SK-N-SH (cell line): Measurements from ENCODE around the gene GMCL1.

ENCODE experiments used
- EP300 ChIP-seq, 2 experiments: IDR thresholded peaks; 2 replicates each; pipeline versions ENCODE4 v1.4.0 to v1.6.1; 2012; ENCODE audit warnings: borderline replicate concordance in 1 of 2, low read depth in 1 of 2, low read length in 1 of 2
- FOXM1 ChIP-seq: IDR thresholded peaks from 2 replicates; pipeline ENCODE4 v1.4.0; 2012; ENCODE audit warnings: low read depth, mild to moderate bottlenecking
- GABPA ChIP-seq: IDR thresholded peaks from 2 replicates; pipeline ENCODE4 v1.4.0; 2012; ENCODE audit warnings: low read depth, mild to moderate bottlenecking
- NRF1 ChIP-seq: IDR thresholded peaks from 2 replicates; pipeline ENCODE4 v1.6.1; 2012; ENCODE audit warnings: low read depth, mild to moderate bottlenecking, low read length
- POLR2AphosphoS5 ChIP-seq: IDR thresholded peaks from 2 replicates; pipeline ENCODE4 v1.6.1; 2012; ENCODE audit warnings: low read depth, low read length
- SIN3A ChIP-seq: IDR thresholded peaks from 2 replicates; pipeline ENCODE4 v1.6.1; 2012; ENCODE audit warnings: low read depth, mild to moderate bottlenecking, low read length, moderate library complexity, borderline replicate concordance
- TF ChIP-seq, protein P1 (sequence below): fragments of 200-600 bp; sonication (generic); IDR thresholded peaks from 2 replicates; pipeline ENCODE4 v1.6.1; 2017; ENCODE audit warnings: antibody characterized with exemption, mild to moderate bottlenecking, moderate library complexity
- TF ChIP-seq, protein P2 (sequence below): fragments of 150-350 bp; IDR thresholded peaks from 2 replicates; pipeline ENCODE4 v1.6.1; 2017; ENCODE audit warnings: antibody characterized with exemption, low read length, low read depth, borderline replicate concordance
- TF ChIP-seq, protein P3 (sequence below): IDR thresholded peaks from 2 replicates; pipeline ENCODE4; 2012

DNA sequence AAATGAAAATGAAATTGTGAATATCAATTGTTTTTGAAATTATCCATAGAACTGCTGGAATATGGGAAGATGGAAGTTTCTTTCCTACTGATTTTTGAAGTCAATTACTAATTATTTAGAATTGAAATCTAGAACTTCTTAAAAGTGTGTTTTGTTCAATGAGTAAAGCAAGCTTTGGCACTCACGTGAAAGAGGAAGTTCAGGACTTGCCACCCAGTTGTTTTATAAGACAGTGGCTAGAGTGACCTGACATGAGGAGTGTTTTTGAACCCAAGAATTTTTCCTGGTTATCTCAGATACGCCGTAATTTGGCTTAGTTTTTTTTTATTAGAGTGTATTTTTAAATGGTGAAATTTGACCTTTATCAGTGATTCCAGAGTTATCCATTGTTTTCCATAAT lies 88.9 kb downstream of the GMCL1 start:
- TF ChIP-seq, protein P1, sequence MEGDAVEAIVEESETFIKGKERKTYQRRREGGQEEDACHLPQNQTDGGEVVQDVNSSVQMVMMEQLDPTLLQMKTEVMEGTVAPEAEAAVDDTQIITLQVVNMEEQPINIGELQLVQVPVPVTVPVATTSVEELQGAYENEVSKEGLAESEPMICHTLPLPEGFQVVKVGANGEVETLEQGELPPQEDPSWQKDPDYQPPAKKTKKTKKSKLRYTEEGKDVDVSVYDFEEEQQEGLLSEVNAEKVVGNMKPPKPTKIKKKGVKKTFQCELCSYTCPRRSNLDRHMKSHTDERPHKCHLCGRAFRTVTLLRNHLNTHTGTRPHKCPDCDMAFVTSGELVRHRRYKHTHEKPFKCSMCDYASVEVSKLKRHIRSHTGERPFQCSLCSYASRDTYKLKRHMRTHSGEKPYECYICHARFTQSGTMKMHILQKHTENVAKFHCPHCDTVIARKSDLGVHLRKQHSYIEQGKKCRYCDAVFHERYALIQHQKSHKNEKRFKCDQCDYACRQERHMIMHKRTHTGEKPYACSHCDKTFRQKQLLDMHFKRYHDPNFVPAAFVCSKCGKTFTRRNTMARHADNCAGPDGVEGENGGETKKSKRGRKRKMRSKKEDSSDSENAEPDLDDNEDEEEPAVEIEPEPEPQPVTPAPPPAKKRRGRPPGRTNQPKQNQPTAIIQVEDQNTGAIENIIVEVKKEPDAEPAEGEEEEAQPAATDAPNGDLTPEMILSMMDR: no peak
- TF ChIP-seq FOXM1 (no peak), SIN3A (no peak), POLR2AphosphoS5 (no peak), GABPA (no peak), EP300 (IDR thresholded peaks at IDR 0.05; ENCODE audit: borderline replicate concordance in 1 of 2, low read depth in 1 of 2, low read length in 1 of 2) (no peak), NRF1 (no peak)
- TF ChIP-seq, protein P2, sequence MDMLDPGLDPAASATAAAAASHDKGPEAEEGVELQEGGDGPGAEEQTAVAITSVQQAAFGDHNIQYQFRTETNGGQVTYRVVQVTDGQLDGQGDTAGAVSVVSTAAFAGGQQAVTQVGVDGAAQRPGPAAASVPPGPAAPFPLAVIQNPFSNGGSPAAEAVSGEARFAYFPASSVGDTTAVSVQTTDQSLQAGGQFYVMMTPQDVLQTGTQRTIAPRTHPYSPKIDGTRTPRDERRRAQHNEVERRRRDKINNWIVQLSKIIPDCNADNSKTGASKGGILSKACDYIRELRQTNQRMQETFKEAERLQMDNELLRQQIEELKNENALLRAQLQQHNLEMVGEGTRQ: no peak
- TF ChIP-seq, protein P3, sequence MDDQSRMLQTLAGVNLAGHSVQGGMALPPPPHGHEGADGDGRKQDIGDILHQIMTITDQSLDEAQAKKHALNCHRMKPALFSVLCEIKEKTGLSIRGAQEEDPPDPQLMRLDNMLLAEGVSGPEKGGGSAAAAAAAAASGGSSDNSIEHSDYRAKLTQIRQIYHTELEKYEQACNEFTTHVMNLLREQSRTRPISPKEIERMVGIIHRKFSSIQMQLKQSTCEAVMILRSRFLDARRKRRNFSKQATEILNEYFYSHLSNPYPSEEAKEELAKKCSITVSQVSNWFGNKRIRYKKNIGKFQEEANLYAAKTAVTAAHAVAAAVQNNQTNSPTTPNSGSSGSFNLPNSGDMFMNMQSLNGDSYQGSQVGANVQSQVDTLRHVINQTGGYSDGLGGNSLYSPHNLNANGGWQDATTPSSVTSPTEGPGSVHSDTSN: no peak
